ENCODE data around the gene TPM4.

DNA sequence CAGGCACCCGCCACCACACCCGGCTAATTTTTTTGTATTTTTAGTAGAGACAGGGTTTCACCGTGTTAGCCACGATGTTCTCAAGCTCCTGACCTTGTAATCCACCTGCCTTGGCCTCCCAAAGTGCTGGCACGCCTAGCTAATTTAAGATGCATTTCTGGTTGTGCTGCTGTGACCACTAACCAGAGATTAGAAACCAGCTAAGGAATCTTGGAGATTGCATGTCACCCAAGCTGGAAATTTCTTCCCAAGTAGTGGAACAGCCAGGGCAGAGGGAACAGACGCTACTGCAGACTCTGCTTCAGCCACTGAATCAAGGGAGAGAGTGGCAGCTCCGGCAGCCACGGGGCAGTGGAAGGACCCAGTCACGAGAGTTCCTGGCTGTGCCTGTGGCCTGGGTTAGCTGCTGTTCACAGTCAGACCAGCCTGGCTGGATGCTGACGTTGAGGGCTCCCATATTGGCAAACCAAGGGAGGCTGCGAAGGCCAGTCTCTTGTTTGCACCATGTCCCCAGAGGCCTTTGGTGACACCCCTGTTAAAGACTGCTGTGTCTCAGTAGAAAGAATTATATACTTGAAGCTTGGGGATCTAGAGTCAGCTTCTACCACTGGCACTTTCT lies 7.9 kb downstream of the TPM4 start:
- TF ChIP-seq, protein P1, sequence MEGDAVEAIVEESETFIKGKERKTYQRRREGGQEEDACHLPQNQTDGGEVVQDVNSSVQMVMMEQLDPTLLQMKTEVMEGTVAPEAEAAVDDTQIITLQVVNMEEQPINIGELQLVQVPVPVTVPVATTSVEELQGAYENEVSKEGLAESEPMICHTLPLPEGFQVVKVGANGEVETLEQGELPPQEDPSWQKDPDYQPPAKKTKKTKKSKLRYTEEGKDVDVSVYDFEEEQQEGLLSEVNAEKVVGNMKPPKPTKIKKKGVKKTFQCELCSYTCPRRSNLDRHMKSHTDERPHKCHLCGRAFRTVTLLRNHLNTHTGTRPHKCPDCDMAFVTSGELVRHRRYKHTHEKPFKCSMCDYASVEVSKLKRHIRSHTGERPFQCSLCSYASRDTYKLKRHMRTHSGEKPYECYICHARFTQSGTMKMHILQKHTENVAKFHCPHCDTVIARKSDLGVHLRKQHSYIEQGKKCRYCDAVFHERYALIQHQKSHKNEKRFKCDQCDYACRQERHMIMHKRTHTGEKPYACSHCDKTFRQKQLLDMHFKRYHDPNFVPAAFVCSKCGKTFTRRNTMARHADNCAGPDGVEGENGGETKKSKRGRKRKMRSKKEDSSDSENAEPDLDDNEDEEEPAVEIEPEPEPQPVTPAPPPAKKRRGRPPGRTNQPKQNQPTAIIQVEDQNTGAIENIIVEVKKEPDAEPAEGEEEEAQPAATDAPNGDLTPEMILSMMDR (IDR thresholded peaks at IDR 0.05) = no peak
- TF ChIP-seq POLR2A (IDR thresholded peaks at IDR 0.05) (no peak), POLR2AphosphoS5 (IDR thresholded peaks at IDR 0.05) (no peak), EP300 (IDR thresholded peaks at IDR 0.05) (no peak)
